ENCODE data around the gene BNIP5.

DNA sequence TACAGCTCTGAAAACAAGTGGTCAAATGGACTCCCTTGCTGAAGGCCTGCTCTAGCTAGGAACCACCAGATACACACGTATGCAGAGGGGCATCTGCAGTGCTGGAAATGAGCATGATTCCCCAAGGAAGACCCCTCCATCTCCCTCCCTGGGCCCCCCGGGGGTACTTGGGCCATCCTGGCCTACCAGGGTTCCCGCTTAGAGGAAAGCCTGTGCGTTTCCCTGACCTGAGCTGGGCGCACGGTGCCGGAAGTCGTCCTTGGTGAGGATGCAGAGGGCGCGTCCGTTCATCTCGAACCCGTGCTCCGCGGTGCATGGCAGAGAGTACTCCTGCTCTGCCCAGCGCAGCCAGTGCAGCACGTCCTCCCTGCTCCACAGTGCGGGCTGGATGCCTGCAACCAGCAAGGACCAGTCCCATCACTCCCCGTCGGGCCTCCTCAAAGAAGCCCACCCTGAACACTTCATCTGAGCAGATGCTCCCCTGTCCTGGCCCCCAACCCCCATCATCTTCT, 39.0 kb upstream of the BNIP5 start:
- TF ChIP-seq, protein P1, sequence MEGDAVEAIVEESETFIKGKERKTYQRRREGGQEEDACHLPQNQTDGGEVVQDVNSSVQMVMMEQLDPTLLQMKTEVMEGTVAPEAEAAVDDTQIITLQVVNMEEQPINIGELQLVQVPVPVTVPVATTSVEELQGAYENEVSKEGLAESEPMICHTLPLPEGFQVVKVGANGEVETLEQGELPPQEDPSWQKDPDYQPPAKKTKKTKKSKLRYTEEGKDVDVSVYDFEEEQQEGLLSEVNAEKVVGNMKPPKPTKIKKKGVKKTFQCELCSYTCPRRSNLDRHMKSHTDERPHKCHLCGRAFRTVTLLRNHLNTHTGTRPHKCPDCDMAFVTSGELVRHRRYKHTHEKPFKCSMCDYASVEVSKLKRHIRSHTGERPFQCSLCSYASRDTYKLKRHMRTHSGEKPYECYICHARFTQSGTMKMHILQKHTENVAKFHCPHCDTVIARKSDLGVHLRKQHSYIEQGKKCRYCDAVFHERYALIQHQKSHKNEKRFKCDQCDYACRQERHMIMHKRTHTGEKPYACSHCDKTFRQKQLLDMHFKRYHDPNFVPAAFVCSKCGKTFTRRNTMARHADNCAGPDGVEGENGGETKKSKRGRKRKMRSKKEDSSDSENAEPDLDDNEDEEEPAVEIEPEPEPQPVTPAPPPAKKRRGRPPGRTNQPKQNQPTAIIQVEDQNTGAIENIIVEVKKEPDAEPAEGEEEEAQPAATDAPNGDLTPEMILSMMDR (conservative IDR thresholded peaks at IDR 0.05) = no peak
- no peak for TF ChIP-seq EZH2 (IDR thresholded peaks at IDR 0.05; ENCODE audit: low read depth)

Data from PC-9 (cell line).